Neuronal stem cell (in vitro differentiated cells): Measurements from ENCODE around the gene ANKRD31.
"Not testable (repeated sequence)": the region's sequence is repeated elsewhere in the genome, so short reads cannot be mapped to it uniquely, and the experiment has no call there.

ENCODE experiments used
- DNase-seq: peaks from one replicate; pipeline ENCODE4 v3.0.0-alpha.2; 2013; ENCODE audit warnings: low spot score
- H2AFZ ChIP-seq: one replicate; pipeline ENCODE4 v1.6.1; 2013; ENCODE audit warnings: mild to moderate bottlenecking, low read length, inconsistent platforms
- H2AK5ac ChIP-seq: 2 replicates; pipeline ENCODE4 v1.6.1; 2013; ENCODE audit warnings: low read depth, mild to moderate bottlenecking, inconsistent platforms, low read length, moderate library complexity, mixed read lengths
- H2BK120ac ChIP-seq: 2 replicates; pipeline ENCODE4 v1.6.1; 2013; ENCODE audit warnings: low read depth, mild to moderate bottlenecking, inconsistent platforms, low read length, moderate library complexity, mixed read lengths
- H2BK12ac ChIP-seq: one replicate; pipeline ENCODE4 v1.6.1; 2013; ENCODE audit warnings: low read length, inconsistent platforms
- H2BK15ac ChIP-seq: 2 replicates; pipeline ENCODE4 v1.6.1; 2013; ENCODE audit warnings: mild to moderate bottlenecking, low read length, inconsistent platforms, mixed read lengths
- H2BK5ac ChIP-seq: one replicate; pipeline ENCODE4 v1.6.1; 2013; ENCODE audit warnings: inconsistent platforms, mild to moderate bottlenecking, low read length, moderate library complexity
- H3K14ac ChIP-seq: one replicate; pipeline ENCODE4 v1.6.1; 2013; ENCODE audit warnings: low read length, inconsistent platforms
- H3K18ac ChIP-seq: 2 replicates; pipeline ENCODE4 v1.6.1; 2013; ENCODE audit warnings: low read length, inconsistent platforms
- H3K23ac ChIP-seq: 2 replicates; pipeline ENCODE4 v1.6.1; 2013; ENCODE audit warnings: low read depth, mild to moderate bottlenecking, mixed read lengths, low read length, inconsistent platforms; ENCODE audit not compliant: poor library complexity
- H3K27ac ChIP-seq: replicated peaks from 3 replicates; pipeline ENCODE4 v1.5.1; 2013; ENCODE audit warnings: low read length, inconsistent platforms
- H3K27me3 ChIP-seq, 3 experiments: 2 replicates each; pipeline ENCODE4 v1.6.1; 2013; ENCODE audit warnings: low read length in 3 of 3, mild to moderate bottlenecking in 2 of 3, inconsistent platforms in 1 of 3, low read depth in 1 of 3, mixed read lengths in 1 of 3, moderate library complexity in 1 of 3; ENCODE audit not compliant: control insufficient read depth in 3 of 3, insufficient read depth in 3 of 3
- H3K36me3 ChIP-seq, 2 donors: replicated peaks in 1 of 2; 2 replicates each; pipeline ENCODE4 v1.6.1; 2013; ENCODE audit warnings: low read length in 2 of 2; ENCODE audit not compliant: control insufficient read depth in 2 of 2, insufficient read depth in 2 of 2
- H3K4ac ChIP-seq: 2 replicates; pipeline ENCODE4 v1.6.1; 2013; ENCODE audit warnings: inconsistent platforms, mild to moderate bottlenecking, low read length, moderate library complexity
- H3K4me1 ChIP-seq, 2 donors: 1 replicate in 1 of 2; 2 replicates in 1 of 2; pipeline ENCODE4 v1.6.1; 2013; ENCODE audit warnings: low read length in 2 of 2, low read depth in 1 of 2; ENCODE audit not compliant: control insufficient read depth in 2 of 2, insufficient read depth in 1 of 2
- H3K4me2 ChIP-seq: one replicate; pipeline ENCODE4 v1.6.1; 2013; ENCODE audit warnings: mild to moderate bottlenecking, low read length, inconsistent platforms; ENCODE audit not compliant: insufficient read depth, poor library complexity, severe bottlenecking
- H3K4me3 ChIP-seq, 2 donors: 2 replicates each; pipeline ENCODE4 v1.5.1; 2013; ENCODE audit warnings: low read length in 2 of 2, mild to moderate bottlenecking in 2 of 2, inconsistent platforms in 1 of 2, moderate library complexity in 1 of 2
- H3K79me1 ChIP-seq: one replicate; pipeline ENCODE4 v1.6.1; 2013; ENCODE audit warnings: low read depth, mild to moderate bottlenecking, inconsistent platforms, low read length, moderate library complexity
- H3K9ac ChIP-seq: one replicate; pipeline ENCODE4 v1.6.1; 2013; ENCODE audit warnings: mild to moderate bottlenecking, low read depth, low read length, inconsistent platforms; ENCODE audit not compliant: poor library complexity
- H3K9me3 ChIP-seq, 2 donors: replicated peaks in 1 of 2; 2 replicates each; pipeline versions ENCODE3 to v1.6.1; 2013; ENCODE audit warnings: low read length in 2 of 2, mild to moderate bottlenecking in 2 of 2, inconsistent platforms in 1 of 2, low read depth in 1 of 2, mixed read lengths in 1 of 2, moderate library complexity in 1 of 2; ENCODE audit not compliant: control insufficient read depth in 2 of 2, insufficient read depth in 1 of 2
- H4K8ac ChIP-seq: one replicate; pipeline ENCODE4 v1.6.1; 2013; ENCODE audit warnings: low read depth, mild to moderate bottlenecking, inconsistent platforms, low read length, moderate library complexity
- H4K91ac ChIP-seq: one replicate; pipeline ENCODE4 v1.6.1; 2013; ENCODE audit warnings: low read length, low read depth, mild to moderate bottlenecking, inconsistent platforms; ENCODE audit not compliant: poor library complexity
- WGBS, 2 donors: extraction: QIAGEN DNeasy Blood & Tissue Kit; methylation state at CpG; one replicate each; pipeline ENCODE4 v1.1.7; 2013; ENCODE audit warnings: missing lambda C conversion rate in 2 of 2, mixed read lengths in 1 of 2; ENCODE audit not compliant: insufficient read length in 2 of 2, insufficient replicate concordance in 1 of 2; ENCODE audit errors: extremely low coverage in 2 of 2; 5-methylcytosine and 5-hydroxymethylcytosine counted together

Gene ANKRD31

GRCh38 chr5:75095956-75096355 lies 140.7 kb downstream of the ANKRD31 start:
- H4K8ac ChIP-seq, H3K4ac ChIP-seq, H3K14ac ChIP-seq, H2AFZ ChIP-seq, H2BK12ac ChIP-seq, H2BK120ac ChIP-seq, H3K27ac ChIP-seq, H3K27me3 ChIP-seq, DNase-seq, H2BK5ac ChIP-seq, H2BK15ac ChIP-seq, H3K9me3 ChIP-seq, H2AK5ac ChIP-seq, H3K36me3 ChIP-seq, H3K18ac ChIP-seq, H3K4me1 ChIP-seq, H3K4me3 ChIP-seq, H3K23ac ChIP-seq, H4K91ac ChIP-seq, H3K79me1 ChIP-seq, H3K9ac ChIP-seq, H3K4me2 ChIP-seq: not testable (repeated sequence)
- no CpG with 5 or more reads among the region's 3 CpGs for WGBS, 2 donors

- no peak for DNase-seq
- Histone ChIP-seq H2BK15ac (no peak overlapping the region), H4K91ac (no peak overlapping the region), H3K18ac (peak overlapping the region; percentile 72), H3K4me1 (no peaks in the 10 kb centered on the region), H3K4me3 (no peak overlapping the region), H2AFZ (no peak overlapping the region), H3K36me3 (no peaks in the 10 kb centered on the region), H3K9me3 (peaks cover 0 to 3% of the 10 kb centered on the region in 2 donors), H4K8ac (no peak overlapping the region), H3K27ac (no peak overlapping the region), H3K27me3 (no peaks in the 10 kb centered on the region), H3K79me1 (no peaks in the 10 kb centered on the region), H2BK12ac (no peak overlapping the region), H3K4ac (no peak overlapping the region), H2BK5ac (no peak overlapping the region), H3K9ac (no peak overlapping the region), H3K23ac (no peak overlapping the region), H2BK120ac (no peak overlapping the region), H3K14ac (no peak overlapping the region), H2AK5ac (no peak overlapping the region), H3K4me2 (no peak overlapping the region)
- WGBS, 2 donors, result no CpG with 5 or more reads among the region's 3 CpGs
Observed at GRCh38 chr5:75091597-75091996, 145.1 kb downstream of the ANKRD31 start.

DNA sequence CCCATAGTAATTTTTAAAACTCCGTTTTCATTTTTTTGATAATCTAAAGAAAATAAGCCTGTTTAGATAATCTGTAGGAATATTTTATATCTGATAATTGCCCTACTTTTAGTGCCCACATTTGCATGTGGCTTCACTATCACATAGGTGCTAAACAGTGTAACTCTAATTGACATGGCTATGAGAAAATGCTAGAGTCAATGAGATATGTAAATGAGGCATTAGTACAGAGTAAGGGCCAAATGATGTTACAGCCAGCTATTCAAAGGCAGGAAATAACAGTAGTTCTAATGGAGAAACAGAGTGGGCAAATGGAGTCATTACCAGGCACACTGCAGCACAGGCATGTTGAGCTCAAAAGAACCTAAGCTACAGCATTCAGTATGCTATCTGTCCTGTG lies 147.0 kb downstream of the ANKRD31 start:
- Histone ChIP-seq H3K9ac (no peak overlapping the region), H3K4me1 (no peaks in the 10 kb centered on the region), H2BK5ac (no peak overlapping the region), H3K23ac (no peak overlapping the region), H3K4me2 (no peak overlapping the region), H3K4ac (no peak overlapping the region), H4K8ac (no peak overlapping the region), H3K18ac (no peak overlapping the region), H2AK5ac (no peak overlapping the region), H3K27me3 (no peaks in the 10 kb centered on the region), H3K14ac (no peak overlapping the region), H4K91ac (no peak overlapping the region), H3K4me3 (no peak overlapping the region), H3K36me3 (no peaks in the 10 kb centered on the region), H3K27ac (no peak overlapping the region), H3K9me3 (peaks cover 0 to 3% of the 10 kb centered on the region in 2 donors), H2BK15ac (no peak overlapping the region), H2BK12ac (no peak overlapping the region), H2BK120ac (no peak overlapping the region), H2AFZ (no peak overlapping the region), H3K79me1 (no peaks in the 10 kb centered on the region)
- no CpG with 5 or more reads among the region's 1 CpG for WGBS, 2 donors
- no peak for DNase-seq

DNA sequence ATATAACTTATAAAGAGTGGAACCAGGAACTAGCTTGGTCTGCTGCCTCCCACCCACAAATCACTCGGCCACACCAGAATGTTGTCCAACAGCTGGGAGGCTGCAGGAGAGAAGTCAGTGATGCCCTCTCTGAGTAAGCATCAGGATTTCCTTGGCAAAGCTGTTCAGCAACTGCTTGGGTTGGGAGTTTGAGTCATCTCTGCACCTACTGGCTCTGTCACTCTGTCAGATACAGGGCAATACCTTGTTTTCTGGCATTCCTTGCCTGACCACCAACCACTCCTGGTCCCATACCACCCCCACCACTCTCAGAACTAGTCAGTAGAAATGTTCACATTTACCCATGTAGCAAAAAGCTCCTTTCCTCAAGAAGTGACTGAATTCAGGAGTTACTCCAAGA lies 147.5 kb downstream of the ANKRD31 start:
- Histone ChIP-seq H3K27ac (no peak overlapping the region), H2BK120ac (no peak overlapping the region), H2BK5ac (no peak overlapping the region), H3K4ac (no peak overlapping the region), H2BK15ac (no peak overlapping the region), H4K8ac (no peak overlapping the region), H3K4me3 (no peak overlapping the region), H3K9ac (no peak overlapping the region), H2BK12ac (no peak overlapping the region), H3K79me1 (no peaks in the 10 kb centered on the region), H3K36me3 (no peaks in the 10 kb centered on the region), H3K23ac (no peak overlapping the region), H4K91ac (no peak overlapping the region), H3K14ac (no peak overlapping the region), H3K18ac (no peak overlapping the region), H3K4me1 (no peaks in the 10 kb centered on the region), H3K4me2 (no peak overlapping the region), H3K9me3 (peaks cover 0 to 3% of the 10 kb centered on the region in 2 donors), H2AFZ (no peak overlapping the region), H3K27me3 (no peaks in the 10 kb centered on the region), H2AK5ac (no peak overlapping the region)
- DNase-seq, result no peak
- no CpG with 5 or more reads among the region's 1 CpG for WGBS, 2 donors
